ENCODE measurements around the gene SNW1.

GRCh38 chr14:77673193-77673592, 87.8 kb downstream of the SNW1 start:
- TF ChIP-seq REST (IDR thresholded peaks at IDR 0.05; ENCODE audit: insufficient read depth in 1 of 2, low read depth in 2 of 2, low read length in 2 of 2) (no peak), SIN3A (IDR thresholded peaks at IDR 0.05; ENCODE audit: borderline replicate concordance, insufficient read depth, low read length) (no peak), POLR2AphosphoS5 (IDR thresholded peaks at IDR 0.05; ENCODE audit: low read depth, low read length) (no peak), TAF1 (IDR thresholded peaks at IDR 0.05; ENCODE audit: borderline replicate concordance, insufficient read depth, low read length) (no peak), FOXP2 (optimal IDR thresholded peaks at IDR 0.05; ENCODE audit: borderline replicate concordance, extremely low read depth, extremely low read length, insufficient read depth) (no peak)
